Myocyte (in vitro differentiated cells): Measurements from ENCODE around the gene FAM124B. TPM values are rescaled to one million over a fixed set of nuclear protein-coding genes. Genes with fewer than 3 reads are reported as not detected.
"Not testable (repeated sequence)": the region's sequence is repeated elsewhere in the genome, so short reads cannot be mapped to it uniquely, and the experiment has no call there.

Experiments used
- DNase-seq: peaks from one replicate; pipeline ENCODE4 v3.0.0-alpha.2; 2012; ENCODE audit warnings: low read depth
- total RNA-seq: library from RNA; depleted of rRNA; stranded (reverse); fragments of >200 nt; gene quantifications from 2 replicates; pipeline ENCODE4 v1.2.3, GENCODE V29; 2014

The FAM124B gene
- total RNA-seq, 1 donor from 2014 or later, result 0.32 TPM

DNA sequence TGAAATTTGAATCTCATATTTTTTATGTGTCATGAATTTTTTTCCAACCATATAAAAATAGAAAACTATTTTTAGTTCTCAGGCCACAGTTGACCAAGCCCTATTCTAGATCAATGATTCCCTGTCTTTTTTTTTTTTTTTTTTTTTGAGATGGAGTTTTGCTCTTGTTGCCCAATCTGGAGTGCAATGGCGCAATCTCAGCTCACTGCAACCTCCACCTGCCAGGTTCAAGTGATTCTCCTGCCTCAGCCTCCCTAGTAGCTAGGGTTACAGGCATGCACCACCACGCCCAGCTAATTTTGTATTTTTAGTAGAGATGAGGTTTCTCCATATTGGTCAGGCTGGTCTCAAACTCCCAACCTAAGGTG is 19.6 kb downstream of the FAM124B start:
- DNase-seq, result not testable (repeated sequence)

DNA sequence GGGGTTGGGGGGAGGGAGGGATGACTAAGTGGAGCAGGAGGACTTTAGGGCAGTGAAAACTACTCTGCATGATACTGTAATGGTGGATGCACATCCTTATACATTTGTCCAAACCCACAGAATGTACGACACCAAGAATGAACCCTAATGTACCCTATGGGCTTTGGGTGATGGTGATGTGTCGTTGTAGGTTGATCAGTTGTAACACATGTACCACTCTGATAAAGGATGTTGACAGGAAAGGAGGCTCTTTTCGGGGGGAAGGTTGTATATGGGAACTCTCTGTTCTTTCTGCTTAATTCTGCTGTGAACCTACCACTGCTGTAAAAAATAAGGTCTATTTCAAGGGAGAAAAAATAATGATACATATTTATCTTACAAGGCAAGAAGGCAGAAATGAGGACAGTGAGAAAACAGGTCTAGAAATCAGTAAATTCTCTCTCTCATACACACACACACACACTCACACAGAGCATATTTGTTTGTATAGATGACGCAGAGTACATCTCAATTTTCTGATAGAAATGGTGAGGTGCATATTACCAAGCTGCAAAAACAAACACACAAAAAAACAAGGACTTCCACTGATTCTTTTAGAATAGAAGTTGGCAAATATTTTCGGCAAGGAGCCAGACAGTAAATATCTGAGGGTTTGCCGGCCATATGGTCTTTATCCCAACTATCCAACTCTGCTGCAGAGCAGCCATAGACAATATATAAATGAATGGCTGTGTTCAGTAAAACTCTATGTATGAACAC is 20.2 kb downstream of the FAM124B start:
- DNase-seq, result no peak

DNA sequence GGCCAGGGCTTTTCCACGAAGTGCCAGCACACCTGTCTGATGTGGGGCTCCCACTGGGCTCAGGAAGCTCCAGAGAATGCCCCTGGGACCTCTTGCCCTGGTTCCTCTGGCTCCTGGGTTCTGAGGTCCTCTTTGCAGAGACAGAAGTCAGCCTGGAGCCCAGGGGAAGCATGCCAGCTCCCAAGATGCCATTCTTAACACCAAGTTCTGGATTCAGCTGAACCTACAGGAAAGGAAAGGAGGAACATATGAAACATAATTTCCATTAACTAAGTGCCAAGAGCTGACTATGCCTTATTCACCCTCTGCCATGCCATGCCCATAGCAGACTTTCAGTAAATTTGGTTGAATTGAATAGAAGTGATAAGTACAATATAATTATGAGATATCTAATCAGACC is 21.9 kb downstream of the FAM124B start:
- no peak for DNase-seq

GRCh38 chr2:224379172-224379571 is 22.7 kb downstream of the FAM124B start:
- no peak for DNase-seq

DNA sequence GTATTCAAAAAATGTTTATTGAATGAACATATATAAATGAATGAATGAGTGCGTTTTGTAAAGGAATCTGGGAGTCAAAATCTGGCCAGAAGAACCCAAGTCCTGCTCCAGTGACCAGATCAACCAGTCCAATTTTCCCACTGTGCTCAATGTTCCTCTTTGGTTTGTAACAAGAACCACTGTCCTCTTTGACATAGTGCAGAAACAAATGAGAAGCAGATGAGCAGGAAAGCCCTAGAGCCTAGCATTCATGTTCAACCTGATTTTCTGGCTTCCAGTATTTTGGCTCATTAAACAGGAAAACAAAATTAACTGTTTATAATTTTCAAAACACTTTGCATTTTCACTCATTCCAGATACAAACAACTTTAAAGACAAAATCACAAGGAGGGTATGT is 23.2 kb downstream of the FAM124B start:
- no peak for DNase-seq

DNA sequence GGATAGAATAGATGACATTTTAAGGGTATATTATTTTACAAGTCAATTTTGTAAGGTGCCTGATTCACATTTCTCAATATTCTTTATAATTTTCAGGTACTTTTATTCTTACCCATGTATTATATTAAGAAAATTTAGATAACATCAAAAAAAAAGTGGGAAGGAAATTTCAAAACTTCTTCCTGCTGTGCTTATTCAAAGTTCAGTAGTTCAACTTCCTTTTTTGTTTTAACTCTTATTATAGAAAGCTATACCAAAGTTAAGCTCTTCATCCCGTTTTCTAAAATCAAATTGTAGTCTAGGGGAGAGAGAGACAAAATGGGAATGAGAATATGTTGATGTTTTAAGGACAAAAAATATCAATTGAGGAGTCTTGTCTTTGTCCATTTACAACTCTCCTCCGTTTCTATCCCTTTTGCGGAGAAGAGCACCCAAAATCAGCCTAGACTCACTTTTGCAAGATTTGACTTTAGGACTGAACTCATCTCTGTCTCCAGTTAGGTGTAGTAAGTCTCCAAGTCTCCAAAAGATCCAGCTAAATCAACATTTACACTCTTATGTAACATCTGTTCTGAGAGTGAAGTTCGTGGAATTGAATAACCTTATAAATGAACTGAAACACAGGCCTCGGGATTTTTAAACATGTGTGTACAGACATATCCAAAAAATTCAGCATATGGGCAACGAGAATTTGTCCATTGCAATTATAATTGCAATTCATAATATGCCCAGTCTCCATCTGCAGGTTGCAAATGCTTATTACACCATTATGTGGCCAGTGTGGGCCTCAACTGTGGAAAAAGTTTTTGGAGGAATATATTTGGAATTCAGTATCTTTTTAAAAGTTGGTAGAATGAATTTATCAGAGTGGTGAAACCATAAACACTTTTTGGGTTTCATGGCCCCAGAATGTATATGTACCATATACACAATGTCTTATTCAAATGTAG is 23.9 kb downstream of the FAM124B start:
- no peak for DNase-seq

GRCh38 chr2:224372641-224373040 is 29.3 kb downstream of the FAM124B start:
- no peak for DNase-seq

DNA sequence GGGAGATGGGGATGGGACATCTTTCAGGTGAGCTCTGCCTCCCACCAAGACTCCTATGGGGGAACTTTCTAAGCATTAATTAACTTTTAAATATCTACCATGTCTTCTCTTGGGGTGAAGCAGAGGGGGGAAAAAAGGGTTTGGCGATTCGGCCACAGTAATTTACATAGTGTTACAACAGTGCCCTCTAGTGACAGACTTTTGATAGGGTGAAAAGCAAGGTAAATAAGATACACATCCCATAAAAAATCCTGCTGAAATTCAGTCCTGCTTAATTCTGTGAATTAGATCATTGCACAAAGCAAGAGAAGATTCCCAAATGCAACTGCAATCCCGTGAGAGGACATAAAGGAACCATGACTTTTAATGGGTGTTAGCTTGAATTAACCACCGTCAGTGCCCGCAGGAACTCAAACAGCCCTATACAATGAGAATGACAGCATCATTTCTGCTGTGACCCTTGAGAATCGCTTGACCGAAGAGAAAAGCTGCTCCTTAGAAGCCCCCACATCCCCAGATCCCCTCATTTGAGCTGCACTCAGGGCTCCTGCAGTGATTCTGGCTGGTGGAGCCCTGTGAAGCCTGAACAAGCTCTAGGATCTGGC is 32.8 kb downstream of the FAM124B start:
- peak; percentile 59 for DNase-seq

DNA sequence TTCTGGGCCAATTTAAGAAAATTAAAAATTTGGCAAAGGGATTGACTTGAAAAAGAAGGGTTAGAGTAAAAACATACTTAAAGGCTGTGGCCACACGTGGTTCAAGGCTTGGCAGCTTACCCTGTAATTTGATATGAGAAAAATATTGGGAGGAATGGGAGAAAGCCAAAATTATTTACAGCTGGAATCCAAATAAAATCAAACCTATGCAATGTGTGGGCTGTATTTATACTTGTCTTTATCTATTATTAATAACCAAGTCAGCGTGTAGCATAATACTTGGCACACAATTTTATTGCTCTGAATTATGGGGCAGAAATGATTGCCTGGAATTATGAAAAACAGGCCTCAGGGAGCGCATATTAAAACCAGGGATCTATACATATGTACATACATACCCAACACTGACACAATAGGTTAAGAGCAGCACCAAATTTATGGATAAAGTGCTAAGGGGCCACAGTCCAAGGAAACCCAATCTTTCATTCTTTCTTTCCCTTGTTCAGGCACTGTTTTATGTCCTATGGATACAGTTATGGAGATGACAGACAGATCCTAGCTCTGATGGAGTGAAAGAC is 35.6 kb downstream of the FAM124B start:
- no peak for DNase-seq

DNA sequence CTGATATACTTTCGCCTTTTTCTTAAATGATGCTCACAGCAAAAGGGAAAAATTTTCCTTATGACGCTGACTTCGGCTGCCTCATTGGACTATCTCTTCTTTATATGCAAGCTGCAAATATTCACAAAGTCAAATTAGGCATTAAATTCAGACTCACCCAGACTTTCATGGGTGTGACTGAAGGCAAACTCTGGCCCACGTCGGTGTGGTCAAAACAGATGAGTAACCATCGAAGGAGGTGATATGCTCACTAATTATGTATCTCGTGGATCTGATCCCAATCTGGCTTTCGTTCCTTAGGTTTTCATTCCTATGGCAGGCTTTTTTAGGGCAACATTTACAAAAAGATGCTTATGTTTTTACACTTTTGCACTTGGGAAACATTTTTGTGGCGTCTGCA is 36.6 kb downstream of the FAM124B start:
- no peak for DNase-seq

- no peak for DNase-seq
Observed at GRCh38 chr2:224363281-224363680, 38.6 kb downstream of the FAM124B start.

GRCh38 chr2:224362094-224362493 is 39.8 kb downstream of the FAM124B start:
- DNase-seq, result no peak

DNA sequence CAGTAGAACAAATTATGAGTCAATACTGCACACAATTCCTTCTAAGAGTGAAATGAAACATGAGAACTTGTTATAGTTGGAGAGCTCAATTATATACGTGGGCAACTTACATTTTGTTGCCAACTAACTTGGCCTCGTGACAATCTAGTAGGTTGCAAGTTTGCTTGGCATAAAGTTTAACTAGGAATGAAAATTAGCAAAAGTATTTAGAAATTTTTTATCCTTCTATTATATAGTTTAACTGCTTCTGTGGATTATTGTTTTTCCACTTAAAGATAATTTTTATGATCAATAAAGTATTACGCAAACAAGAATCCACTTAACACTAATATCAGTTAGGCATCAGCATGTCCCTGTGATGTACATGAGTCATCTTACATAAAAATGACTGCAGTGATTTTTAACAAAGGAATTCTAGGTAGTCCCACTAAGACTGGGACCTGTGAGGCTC is 41.1 kb downstream of the FAM124B start:
- DNase-seq, result no peak

DNA sequence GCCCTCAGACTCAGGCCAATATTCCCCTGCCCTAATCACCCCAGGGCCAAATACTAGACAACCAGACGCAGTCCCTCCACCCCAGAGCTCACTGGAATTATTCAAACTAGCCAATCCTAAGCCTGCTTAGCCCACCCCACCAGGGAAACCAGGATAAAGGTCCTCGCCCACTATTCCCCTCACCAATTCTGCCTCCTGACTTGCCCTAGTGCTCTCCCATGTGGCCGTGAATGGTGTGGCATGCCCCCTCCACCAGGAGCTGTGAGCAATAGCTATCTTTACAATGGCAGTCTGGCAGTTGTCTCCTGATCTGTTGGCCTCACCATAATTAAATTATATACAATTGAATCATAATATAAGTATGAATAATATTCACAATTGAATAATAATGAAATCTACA is 42.3 kb downstream of the FAM124B start:
- DNase-seq, result peak; percentile 38

- peak; percentile 68 for DNase-seq
Observed at GRCh38 chr2:224357098-224357901, 44.6 kb downstream of the FAM124B start.

DNA sequence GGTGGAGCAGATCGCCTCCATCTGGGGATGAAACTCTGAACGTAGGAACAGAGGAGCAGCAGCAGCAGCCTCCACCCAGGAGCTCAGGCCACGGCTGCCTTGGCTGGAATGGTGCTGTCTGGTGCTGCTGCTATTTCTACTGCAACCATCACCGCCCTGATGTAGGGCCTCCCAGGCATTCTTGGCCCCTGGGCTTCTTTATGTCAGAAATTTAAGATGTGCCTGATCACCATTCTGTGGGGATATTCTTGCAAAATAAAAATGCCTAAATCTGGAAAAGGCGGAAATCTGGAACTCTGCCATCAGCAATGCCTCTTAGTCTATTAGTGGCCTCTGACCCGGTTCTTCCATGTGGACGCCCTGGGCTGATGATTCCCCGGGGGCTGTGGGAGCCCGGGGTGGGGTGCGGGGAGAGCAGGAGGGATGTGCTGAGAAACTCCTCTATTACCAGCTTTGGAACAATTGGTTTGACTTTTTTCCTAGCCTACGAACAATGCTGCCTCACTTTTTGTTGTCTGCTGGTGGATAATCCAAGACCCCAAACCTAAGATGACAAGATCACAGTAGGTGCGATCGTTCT is 47.2 kb downstream of the FAM124B start:
- DNase-seq, result no peak

- no peak for DNase-seq
Observed at GRCh38 chr2:224350703-224351102, 51.2 kb downstream of the FAM124B start.

GRCh38 chr2:224349396-224349795 is 52.5 kb downstream of the FAM124B start:
- no peak for DNase-seq

- no peak for DNase-seq
Observed at GRCh38 chr2:224347176-224348051, 54.5 kb downstream of the FAM124B start.
